ENCODE data around the gene EPHB2. TPM values are rescaled to one million over a fixed set of nuclear protein-coding genes. Genes with fewer than 3 reads are reported as not detected.

Gene EPHB2
- total RNA-seq, 6 experiments from 2014 or later = 13.1 to 36.4 (median 30.9) TPM

- Mint-ChIP-seq H3K4me3 (no peak overlapping the region), H3K9me3 (no peaks in the 10 kb centered on the region), H3K36me3 (ENCODE audit: low read depth) (no peaks in the 10 kb centered on the region), H3K27me3 (ENCODE audit: insufficient read depth) (peaks cover 4% of the 10 kb centered on the region; the same call in 1 of the 2 replicates), H3K4me1 (ENCODE audit: low read depth) (peaks cover 2% of the 10 kb centered on the region), H3K27ac (no peak overlapping the region)
- TF ChIP-seq CTCF (IDR thresholded peaks at IDR 0.05) = no peak
- no peak for DNase-seq
These were observed 19.3 kb downstream of the EPHB2 start for GRCh38 chr1:22729912-22730311.

- Mint-ChIP-seq H3K4me1 (ENCODE audit: low read depth) (peaks cover 15% of the 10 kb centered on the region), H3K4me3 (no peak overlapping the region), H3K36me3 (ENCODE audit: low read depth) (no peaks in the 10 kb centered on the region), H3K27ac (no peak overlapping the region), H3K9me3 (no peaks in the 10 kb centered on the region), H3K27me3 (ENCODE audit: insufficient read depth) (peaks cover 2% of the 10 kb centered on the region; the same call in 1 of the 2 replicates)
- no peak for DNase-seq
- peak; percentile 74 for TF ChIP-seq CTCF (IDR thresholded peaks at IDR 0.05)
These were observed 21.5 kb downstream of the EPHB2 start for GRCh38 chr1:22731924-22732720.

DNA sequence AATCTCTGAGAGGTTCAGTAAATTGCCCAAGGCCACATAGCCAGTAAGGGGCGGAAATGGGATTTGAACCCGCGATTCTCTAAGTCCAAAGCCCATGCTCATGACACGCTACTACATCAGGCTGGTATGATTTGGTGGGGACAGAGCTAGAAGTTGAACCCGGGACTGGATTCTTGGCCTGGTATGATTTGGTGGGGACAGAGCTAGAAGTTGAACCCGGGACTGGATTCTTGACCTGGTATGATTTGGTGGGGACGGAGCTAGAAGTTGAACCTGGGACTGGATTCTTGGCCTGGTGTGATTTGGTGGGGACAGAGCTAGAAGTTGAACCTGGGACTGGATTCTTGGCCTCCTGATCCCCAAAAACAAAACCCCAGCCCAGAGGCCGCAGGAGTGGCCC lies 23.0 kb downstream of the EPHB2 start:
- Mint-ChIP-seq H3K4me1 (ENCODE audit: low read depth) (peaks cover 31% of the 10 kb centered on the region), H3K9me3 (no peaks in the 10 kb centered on the region), H3K4me3 (no peak overlapping the region), H3K36me3 (ENCODE audit: low read depth) (no peaks in the 10 kb centered on the region), H3K27me3 (ENCODE audit: insufficient read depth) (peaks cover 2% of the 10 kb centered on the region; the same call in 1 of the 2 replicates), H3K27ac (no peak overlapping the region)
- DNase-seq = no peak
- no peak for TF ChIP-seq CTCF (IDR thresholded peaks at IDR 0.05)

GRCh38 chr1:22736501-22737080 lies 26.0 kb downstream of the EPHB2 start:
- no peak overlapping the region for H3K4me3 Mint-ChIP-seq
- peaks cover 5% of the 10 kb centered on the region for H3K27me3 Mint-ChIP-seq (ENCODE audit: insufficient read depth)
- H3K36me3 Mint-ChIP-seq (ENCODE audit: low read depth) = no peaks in the 10 kb centered on the region
- no peak for DNase-seq
- no peaks in the 10 kb centered on the region for H3K9me3 Mint-ChIP-seq
- H3K4me1 Mint-ChIP-seq (ENCODE audit: low read depth) = peaks cover 47% of the 10 kb centered on the region
- TF ChIP-seq CTCF (IDR thresholded peaks at IDR 0.05) = no peak
- no peak overlapping the region for H3K27ac Mint-ChIP-seq

GRCh38 chr1:22737374-22738068 lies 26.9 kb downstream of the EPHB2 start:
- H3K4me1 Mint-ChIP-seq (ENCODE audit: low read depth) = peaks cover 47% of the 10 kb centered on the region
- H3K36me3 Mint-ChIP-seq (ENCODE audit: low read depth) = no peaks in the 10 kb centered on the region
- H3K27me3 Mint-ChIP-seq (ENCODE audit: insufficient read depth) = peaks cover 6% of the 10 kb centered on the region
- no peaks in the 10 kb centered on the region for H3K9me3 Mint-ChIP-seq
- H3K27ac Mint-ChIP-seq = no peak overlapping the region
- H3K4me3 Mint-ChIP-seq = no peak overlapping the region
- DNase-seq = no peak
- no peak for TF ChIP-seq CTCF (IDR thresholded peaks at IDR 0.05)
